Stomach (tissue), 4 donors: ENCODE measurements around the gene NIFK.

Source experiments
- POLR2A ChIP-seq, 4 donors: fragments of 450-650 bp; IDR thresholded peaks; one replicate each; pipeline ENCODE4 v1.6.1; 2016; ENCODE audit warnings: antibody characterized with exemption in 4 of 4, control low read depth in 2 of 4, mild to moderate bottlenecking in 1 of 4, moderate library complexity in 1 of 4
- POLR2AphosphoS5 ChIP-seq, 3 donors: sonication (generic); formaldehyde crosslinking; IDR thresholded peaks; one replicate each; pipeline ENCODE4 v1.6.1; 2016; ENCODE audit warnings: antibody characterized with exemption in 3 of 3
- TF ChIP-seq, protein P1 (sequence below), 7 experiments: fragments of 450-650 bp in 4 of 7; fragments of 200-600 bp in 3 of 7; sonication (generic) in 3 of 7; IDR thresholded peaks; one replicate each; pipeline ENCODE4 v1.5.1; 2016 to 2019; ENCODE audit warnings: antibody characterized with exemption in 7 of 7, control low read depth in 2 of 7, mild to moderate bottlenecking in 1 of 7

DNA sequence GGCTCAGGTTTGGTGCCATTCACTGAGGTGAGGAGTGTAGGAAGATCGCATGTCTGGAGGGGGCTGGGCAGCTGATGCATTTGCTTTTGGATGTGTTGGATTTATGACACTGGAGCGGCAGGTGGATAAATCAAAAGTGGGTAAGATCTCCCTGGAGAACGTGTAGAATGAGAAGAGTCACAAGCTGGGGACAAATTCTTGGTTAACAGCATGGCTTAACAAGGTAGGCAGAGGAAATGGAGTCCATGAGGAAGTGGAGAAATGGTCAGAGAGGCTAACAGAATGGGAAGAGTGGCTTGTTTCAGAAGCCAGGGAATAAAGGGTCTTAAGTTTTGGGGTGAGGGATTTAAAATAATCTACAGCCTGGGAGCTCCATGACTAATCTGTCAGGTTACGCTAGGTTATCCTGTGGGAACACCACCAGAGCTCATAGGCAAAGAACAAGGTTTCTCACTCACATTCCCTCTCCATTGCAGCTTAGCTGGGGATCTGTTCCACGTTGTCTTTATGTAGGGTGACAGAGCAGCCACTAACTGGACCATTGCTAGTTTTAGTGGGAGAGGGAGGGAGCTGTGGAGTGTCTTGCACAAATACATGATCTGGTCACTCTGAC lies 31.6 kb upstream of the NIFK start:
- TF ChIP-seq, protein P1, sequence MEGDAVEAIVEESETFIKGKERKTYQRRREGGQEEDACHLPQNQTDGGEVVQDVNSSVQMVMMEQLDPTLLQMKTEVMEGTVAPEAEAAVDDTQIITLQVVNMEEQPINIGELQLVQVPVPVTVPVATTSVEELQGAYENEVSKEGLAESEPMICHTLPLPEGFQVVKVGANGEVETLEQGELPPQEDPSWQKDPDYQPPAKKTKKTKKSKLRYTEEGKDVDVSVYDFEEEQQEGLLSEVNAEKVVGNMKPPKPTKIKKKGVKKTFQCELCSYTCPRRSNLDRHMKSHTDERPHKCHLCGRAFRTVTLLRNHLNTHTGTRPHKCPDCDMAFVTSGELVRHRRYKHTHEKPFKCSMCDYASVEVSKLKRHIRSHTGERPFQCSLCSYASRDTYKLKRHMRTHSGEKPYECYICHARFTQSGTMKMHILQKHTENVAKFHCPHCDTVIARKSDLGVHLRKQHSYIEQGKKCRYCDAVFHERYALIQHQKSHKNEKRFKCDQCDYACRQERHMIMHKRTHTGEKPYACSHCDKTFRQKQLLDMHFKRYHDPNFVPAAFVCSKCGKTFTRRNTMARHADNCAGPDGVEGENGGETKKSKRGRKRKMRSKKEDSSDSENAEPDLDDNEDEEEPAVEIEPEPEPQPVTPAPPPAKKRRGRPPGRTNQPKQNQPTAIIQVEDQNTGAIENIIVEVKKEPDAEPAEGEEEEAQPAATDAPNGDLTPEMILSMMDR (IDR thresholded peaks at IDR 0.05) = no peak
- TF ChIP-seq POLR2AphosphoS5 (IDR thresholded peaks at IDR 0.05) (no peak), POLR2A (IDR thresholded peaks at IDR 0.05) (no peak)
